Renal cortex interstitium (tissue), 11 donors: ENCODE measurements around the gene ITSN2. TPM values are rescaled to one million over a fixed set of nuclear protein-coding genes. Genes with fewer than 3 reads are reported as not detected.

Experiments
- DNase-seq, 11 donors: peaks; one replicate each; pipeline ENCODE4 v3.0.0-alpha.2; 2013; ENCODE audit warnings: low read depth in 9 of 11, low spot score in 4 of 11; ENCODE audit errors: extremely low read depth in 1 of 11
- polyA plus RNA-seq, 3 donors: library from polyadenylated mRNA; unstranded; fragments of 120-200 nt; gene quantifications; one replicate each; pipeline ENCODE4 v1.2.1, GENCODE V29; 2013; ENCODE audit not compliant: insufficient read length in 3 of 3

The ITSN2 gene
- polyA plus RNA-seq, 3 donors = 23.5 to 31.2 (median 25.1) TPM

DNA sequence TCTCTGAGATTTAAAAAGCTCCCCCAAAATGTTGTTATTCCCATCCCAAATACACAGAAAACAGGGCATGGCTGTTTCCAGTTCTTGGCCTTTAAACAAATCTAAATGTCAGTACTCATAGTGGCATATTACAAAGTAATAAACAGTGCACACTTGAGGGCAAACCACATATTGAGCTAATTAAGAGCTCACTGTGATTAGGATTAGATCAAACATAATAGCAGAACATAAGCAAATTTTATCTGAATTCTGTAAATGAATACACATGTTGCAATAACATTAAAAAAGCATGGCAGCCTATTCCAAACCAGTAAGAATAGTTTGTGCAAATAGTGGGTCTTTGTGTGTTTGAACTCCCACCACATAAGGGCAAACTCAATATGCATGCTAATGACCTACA lies 118.8 kb downstream of the ITSN2 start:
- DNase-seq = no peak

DNA sequence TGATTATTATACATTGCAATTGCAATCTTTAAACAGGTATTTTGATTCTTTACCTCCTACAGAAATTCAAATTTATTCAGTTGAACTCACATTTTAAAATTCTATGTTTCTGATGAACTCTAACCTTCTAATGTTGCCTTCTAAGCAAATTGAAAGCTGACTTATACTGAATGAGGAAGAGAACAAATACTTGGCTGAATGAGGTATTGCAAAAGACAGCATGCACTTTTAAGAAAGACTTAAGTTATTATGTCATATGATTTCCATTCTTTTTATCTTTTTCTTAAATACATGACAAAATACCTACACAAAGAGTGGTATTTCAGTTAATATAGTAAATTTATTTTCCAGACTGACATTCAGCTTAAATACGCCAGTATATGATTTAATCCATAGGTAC lies 120.8 kb downstream of the ITSN2 start:
- DNase-seq = no peak

DNA sequence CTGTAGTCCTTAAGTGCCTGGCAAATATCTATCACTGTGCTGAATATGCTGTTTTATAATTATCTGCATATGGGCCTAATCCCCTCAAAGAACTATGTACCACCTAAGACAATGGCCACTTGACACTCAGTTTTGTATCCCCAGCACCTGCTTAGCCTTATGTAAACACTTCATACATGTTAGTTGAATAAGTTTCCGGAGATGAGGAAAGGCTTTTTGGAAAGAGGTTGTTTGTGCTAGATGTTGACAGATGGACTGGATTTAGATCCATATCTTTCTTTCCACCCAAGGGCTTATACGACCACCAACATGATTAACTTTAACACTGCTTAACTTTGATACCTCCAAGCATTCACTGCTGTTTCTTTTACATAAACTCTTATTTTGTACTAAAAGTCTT lies 122.2 kb downstream of the ITSN2 start:
- DNase-seq = no peak

DNA sequence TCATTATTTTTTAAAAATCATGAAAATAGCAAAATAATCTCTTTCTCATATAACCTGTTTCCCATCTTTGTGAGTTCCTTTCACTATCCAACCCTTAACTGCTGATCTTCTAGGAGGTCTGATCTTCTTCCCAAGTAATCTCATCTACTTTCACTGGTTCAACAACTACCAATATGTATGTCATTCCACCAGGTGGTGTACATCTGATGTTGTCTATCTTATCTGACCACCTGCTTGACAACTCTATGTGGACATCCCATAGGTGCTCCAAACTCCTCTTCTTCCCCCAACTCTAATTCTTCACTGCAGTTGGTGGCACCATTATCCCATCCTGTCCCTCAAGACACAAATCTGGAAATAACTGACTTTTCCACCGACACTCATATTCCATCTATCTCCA lies 123.0 kb downstream of the ITSN2 start:
- no peak for DNase-seq

DNA sequence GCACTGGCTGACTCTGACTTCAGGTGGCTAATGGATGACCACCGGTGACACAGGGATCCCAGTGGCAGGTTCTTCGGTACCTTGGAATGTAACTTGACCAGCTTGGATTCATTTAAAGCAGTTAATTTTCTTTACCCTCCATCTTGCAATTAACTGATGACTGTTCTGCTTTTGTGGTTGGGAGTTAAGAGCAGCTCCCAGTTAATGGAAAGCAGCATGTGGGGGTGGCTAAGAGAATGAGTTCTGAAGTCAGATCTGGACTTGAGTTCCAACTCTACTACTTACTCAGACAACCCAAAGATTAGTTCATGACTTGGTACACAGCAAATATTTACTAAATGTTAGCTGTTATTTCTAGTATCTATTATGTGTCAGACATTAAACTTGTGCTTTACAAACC lies 127.0 kb downstream of the ITSN2 start:
- DNase-seq = no peak

DNA sequence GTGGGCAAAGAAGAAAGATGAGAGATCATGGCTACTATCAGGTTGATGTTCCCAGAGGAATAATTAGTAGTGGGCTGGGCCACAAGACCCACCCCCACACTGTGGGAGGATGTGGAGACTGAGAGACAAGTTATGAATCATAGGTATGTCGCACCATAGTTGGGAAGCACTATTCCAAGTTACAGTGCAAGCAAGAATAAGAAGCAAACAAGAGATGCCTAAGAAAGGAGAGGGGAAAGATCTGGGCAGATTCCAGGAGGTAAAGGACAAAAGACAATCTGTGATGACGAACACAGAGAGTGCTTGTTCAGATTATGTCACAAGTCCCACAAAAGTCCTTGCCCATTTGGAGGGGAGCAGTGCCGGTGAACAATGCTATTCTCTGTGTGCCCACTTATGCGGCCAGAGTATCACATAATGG lies 128.9 kb downstream of the ITSN2 start:
- DNase-seq = no peak

DNA sequence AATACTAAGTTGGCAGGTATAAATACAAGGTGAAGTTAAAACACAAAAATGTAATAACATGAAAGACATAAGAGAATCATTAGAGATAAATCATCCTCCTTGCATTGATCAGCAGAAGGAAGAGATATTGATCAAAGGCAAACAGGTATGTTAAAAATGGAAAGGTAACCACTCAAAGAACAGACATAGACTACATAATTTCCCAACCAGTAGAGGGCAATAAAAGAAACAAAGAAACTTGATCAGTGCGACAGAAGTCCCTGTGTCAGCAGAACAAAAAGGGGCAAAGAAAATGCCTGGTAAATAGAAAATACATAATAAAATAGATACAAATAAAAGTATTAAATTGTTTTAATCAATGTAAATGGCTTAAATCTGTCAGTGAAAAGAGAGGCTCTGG lies 131.9 kb downstream of the ITSN2 start:
- no peak for DNase-seq

DNA sequence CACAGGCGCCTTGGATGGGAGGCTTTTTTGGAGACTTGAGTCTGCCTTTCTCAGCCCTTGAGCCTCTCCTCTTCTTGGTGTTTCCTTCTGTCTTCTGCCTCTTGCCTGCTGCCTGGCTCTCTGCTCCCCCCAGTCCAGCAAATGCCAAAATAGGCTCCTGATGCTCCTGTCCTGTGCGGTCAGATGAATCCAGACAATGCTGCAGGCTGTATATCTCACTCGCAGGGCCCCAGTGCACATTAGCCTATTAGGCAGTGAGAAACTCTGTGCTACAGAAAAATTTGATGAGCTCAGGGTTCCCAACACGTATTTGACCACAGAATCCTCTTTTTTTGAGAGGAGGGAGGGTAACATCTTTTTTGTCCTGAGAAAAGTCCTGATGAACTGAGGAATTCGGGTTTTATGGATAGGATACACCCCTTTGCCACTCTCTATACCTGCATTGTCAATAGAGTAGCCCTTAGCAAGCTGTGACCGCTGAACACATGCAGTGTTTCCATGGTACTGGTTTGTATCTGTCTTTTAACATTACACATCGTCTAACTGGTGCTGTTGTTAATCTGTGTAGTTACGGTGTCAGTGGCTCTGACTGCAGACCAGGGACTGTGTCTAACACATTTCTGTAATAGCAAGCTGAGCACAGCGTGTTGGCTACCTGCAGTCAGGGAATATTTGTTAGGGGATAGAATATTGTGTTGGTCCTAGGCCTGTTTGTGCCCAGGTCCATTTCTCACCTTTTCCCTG lies 134.7 kb downstream of the ITSN2 start:
- no peak for DNase-seq

DNA sequence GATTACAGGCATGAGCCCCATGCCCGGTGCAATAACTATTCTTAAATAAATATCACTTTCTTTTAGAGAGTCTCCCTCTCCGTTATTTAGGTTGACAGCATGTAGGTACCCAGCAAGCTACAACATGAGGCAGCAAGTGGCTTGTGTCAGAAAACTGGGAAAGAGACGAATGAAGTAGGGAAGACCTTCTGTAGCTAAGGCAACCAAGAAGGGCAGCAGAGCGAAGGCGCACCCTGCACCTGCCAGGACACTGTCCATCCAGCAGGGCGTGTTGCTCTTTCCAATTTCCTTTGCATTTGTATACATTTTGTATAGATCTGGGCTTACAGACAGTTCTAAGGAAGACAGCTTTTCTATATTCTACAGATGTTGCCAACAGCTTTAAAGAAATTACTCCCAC lies 137.4 kb downstream of the ITSN2 start:
- no peak for DNase-seq

DNA sequence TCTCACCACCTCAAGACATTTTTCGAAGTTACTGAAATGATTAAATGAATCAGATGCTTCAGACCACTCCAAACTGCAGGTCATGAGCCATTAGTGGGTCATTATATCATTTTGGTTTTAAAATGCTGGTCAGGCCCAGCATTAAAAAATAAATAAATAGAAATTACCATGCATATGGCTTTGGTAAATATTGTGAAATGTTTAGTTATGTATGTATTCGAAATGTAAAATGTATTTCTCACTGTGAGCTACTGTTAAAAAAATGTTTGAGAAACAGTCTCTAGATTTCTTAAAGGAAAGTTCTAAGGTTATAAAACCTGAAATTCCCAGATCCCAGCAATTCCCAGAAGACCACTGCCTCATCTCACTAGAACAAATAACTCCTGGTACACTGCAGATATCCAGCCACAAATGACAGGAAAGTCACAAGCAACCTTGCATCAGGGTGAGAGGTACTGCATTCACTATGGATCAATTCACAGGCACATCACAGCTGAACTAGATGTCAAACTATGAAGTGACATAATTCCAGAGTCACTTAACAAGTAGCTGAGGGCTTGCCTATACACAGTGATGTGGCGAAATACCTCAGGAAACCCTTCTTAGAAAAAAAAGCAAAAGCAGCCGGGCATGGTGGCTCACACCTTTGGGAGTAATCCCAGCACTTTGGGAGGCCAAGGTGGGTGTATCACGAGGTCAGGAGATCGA lies 138.8 kb downstream of the ITSN2 start:
- no peak for DNase-seq

DNA sequence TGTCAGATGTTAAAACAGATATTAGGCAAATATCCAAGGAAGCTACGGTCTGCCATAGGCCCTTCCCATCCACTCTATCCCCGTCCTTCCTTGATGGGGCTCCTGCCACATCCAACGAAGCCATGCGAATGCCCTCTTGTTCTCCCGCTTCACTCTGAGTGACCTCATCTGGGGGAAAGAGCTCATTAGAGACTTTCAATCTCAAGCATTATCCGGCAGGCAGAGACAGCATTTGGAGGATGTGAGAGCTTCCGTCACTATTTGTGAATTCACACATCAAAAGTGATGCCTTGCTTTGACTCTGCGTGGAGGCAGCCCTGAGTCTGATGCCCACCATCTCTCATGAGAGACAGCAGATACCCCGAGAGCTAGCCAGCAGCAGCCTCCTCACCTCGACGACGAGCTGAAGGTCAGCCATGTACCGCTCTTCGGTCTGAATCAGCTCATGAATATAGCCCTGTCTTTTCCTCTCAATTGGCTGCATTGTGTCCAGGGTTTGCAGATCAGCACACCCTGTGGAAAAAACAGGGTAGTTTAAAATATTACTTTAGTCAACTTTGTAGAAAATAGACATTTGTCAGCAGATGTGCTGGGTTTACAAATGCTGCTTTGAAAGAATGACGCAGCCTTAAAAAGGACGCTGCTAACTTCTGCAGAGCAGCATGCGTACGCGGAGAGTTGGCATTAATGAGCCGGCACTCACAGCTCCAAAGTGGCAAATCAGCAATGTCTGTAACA lies 139.6 kb downstream of the ITSN2 start:
- no peak for DNase-seq

DNA sequence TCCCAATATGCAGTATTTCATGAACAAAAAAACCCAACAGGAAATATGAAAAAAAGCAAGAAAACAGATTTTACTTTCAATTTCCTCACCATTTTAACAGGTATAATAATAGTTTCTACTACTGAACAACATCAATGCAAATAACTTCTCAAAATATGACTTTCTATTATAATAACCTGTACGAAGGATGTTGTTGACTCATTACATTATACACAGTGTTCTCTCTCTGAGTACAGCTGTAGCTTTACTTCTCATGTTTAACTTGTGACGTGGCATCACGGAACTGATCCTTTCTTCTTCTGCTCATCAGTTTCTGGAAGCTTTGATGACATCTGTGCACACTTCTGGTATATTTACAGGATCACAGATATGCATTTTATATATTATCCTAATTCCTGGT lies 145.5 kb downstream of the ITSN2 start:
- no peak for DNase-seq

DNA sequence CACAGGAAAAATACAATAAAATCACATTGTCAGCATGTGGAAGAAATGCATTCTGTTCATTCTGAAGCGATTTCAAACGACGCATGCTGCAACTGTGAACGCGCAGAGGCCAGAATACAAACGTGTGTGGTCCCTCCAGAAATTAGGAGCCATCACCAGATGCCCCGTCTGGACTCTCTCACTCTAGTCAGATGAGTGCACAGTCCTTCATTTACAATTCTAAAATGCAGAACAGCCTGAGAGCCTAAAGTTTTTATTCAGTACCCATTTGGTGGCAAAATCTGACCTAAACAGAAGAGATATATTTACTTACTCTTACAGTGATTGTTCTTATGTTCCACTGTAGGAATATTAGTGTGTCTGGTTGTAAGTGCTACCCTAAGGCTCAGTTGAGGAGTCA lies 148.9 kb downstream of the ITSN2 start:
- DNase-seq = no peak

DNA sequence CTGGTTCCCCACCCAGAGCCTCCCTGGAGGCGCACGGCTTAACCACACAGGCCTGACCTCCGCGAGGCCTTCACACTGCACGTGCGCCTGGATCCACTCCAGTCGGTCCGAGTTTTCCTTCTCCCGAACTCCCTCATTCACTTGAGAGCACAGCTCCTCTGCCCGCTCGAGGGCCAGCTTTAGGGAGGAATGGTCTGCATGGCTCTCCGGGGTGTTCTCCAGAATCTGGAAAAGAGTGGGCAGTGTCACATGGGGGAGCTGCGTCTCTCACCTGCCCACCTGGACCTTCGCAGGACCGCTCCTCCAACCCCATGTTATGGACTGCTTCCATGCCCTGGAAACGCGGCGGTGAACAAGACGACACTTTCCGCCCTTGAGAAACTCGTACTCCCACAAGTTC lies 149.6 kb downstream of the ITSN2 start:
- no peak for DNase-seq

DNA sequence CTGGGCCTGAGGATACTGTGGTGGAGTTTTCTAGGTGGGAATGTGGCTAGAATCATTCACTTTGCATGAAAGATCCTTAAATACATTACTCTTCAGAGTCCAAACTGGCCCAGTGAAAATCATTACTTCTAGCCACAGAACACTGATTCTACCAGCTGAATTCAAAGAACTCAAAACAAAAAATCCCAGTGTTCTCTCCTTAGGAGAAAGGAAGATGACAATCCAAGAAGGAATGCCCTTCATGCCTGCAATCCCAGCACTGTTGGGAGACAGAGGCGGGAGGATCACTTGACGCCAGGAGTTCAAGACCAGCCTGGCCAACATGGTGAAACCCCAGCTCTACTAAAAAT lies 150.3 kb downstream of the ITSN2 start:
- DNase-seq = no peak

DNA sequence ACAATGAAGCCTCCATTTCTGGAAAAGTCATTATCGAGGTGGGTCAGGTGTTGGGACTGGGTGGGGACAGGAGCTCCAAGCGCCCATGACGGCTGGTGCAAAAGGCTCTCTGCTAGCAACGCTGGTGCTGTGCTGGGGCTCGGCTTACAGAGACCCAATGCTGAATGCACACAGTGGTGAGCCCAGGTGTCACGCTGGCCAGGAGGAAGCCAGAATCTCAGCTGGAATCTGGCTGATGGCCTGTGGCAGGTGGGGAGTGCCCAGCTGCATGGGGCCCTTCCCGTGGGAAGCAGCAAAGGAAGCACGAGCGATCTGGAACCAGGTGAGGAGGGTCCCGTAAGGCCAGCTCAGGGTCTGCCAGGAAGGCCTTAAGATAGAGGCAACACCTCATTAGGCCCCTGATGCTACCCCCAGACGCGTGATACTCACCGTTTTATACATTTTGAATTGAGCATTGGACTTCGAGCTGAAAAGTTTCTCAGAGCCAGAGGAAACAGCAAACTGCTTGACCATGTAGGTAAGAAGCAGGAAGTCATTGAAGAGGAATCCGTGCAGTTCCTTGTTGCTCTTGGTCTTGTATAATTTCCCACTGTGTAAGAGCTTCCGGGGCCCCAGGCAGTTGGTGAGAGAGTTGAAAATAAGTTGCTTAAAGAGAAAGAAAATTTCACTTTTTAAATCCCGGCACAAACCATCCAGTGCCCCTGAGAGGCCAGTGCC lies 150.8 kb downstream of the ITSN2 start:
- DNase-seq = no peak

DNA sequence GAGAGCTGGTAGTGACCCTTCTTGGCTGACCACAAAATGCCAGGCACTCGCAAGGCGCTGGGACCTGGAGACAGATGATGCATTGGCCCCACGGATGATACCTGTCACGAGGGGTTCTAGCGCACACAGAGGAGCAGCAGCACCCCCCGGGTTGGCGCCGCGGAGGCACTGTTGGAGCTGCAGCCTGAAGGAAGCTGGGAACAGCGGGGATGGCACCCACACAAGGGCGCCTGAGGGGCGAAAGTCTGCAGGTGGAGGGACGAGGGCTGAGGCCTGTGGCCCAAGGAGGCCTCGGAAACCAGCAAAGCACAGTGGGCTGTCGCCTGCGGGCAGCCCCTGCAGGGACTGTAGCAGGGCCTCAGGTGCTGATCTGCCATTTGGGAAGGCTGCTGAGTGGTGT lies 151.8 kb downstream of the ITSN2 start:
- no peak for DNase-seq

DNA sequence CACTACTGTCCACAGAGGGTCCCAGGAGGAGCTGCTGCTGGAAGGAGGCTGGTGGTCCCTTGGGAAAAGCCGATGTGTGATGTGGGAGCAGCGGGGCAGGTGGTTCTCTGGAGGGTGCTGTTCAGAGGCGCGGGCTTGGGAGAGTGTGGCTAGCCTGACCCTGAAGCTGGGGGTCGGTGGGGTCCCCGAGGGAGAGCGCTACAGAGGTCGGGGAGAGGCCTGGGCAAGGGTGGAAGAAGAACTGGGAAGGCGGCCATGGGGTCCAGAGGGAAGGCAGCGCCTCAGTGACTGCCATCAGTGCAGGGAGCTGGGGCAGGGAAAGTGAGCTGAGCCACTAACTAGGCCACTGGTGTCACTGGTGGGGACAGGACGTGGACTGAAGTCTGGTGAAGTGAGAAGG lies 153.0 kb downstream of the ITSN2 start:
- DNase-seq = no peak

DNA sequence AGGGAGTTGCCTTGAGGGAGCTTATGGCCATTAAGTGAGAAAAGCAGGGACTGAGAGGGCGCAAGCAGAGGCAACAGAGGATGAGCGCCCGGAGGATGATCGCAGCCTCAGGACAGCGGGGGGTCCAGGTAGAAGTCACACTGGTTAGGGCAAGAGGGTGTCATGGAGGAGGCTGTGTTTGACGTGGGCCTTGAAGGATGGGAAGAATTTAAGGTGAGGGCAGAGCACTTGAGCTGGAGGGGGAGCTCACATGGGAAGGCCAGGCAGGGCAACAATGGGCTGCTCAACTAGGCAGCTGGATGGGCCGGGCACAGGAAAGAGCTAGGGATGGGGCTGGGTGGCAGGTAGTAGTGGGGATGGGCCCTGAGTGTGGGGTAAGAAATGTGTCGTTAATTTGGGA lies 153.6 kb downstream of the ITSN2 start:
- DNase-seq = no peak

DNA sequence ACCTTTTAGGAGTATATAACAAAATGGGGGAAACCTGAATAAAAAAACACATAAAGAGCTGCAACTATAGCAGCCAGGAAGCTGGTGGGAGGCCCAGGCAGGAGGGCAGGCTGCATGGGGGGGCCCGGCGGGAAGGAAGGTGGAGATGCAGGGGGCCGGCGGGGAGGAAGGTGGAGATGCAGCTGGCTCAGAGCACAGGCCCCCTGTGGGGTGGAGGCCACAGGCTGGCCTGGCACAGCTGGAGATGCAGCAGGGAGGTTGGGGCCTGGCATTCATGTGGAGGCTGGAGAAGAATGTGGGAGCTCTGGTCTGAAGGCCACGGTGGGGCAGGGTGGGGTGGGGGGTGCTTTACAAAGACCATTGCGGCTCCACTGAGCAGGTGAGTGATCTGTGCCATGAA lies 154.1 kb downstream of the ITSN2 start:
- DNase-seq = no peak
